Activated CD8-positive, alpha-beta memory T cell treated with anti-CD3 and anti-CD28 coated beads, Interleukin-2, amount 10 ng/mL, durations not matched to agents 7 days and 5 days (primary cell): ENCODE results near the gene RAB5IF. TPM values are rescaled to one million over a fixed set of nuclear protein-coding genes. Genes with fewer than 3 reads are reported as not detected.
A peak's percentile ranks its signal among the peaks of the same experiment; 100 is the strongest.

Experiments
- ATAC-seq: fragments of 150-1000 bp; cut with Tn5 transposase; one replicate; pipeline ENCODE4 v1.10.0; 2021; ENCODE audit warnings: moderate library complexity
- CTCF ChIA-PET: fragments of 350-600 bp; sonication (Branson Sonifier 250); formaldehyde crosslinking; loops from one replicate; lab custom pipeline; 2021; ENCODE audit warnings: antibody characterized with exemption; lab: Charles Lee
- DNase-seq: peaks from one replicate; pipeline ENCODE4 v3.0.0-alpha.2; 2020
- H3K27ac Mint-ChIP-seq: one replicate; pipeline ENCODE4 v1.8.0; 2021; ENCODE audit warnings: mild to moderate bottlenecking, mixed read lengths
- H3K27me3 Mint-ChIP-seq: one replicate; pipeline ENCODE4 v1.8.0; 2021; ENCODE audit warnings: mixed read lengths
- H3K36me3 Mint-ChIP-seq: one replicate; pipeline ENCODE4 v1.8.0; 2021; ENCODE audit warnings: mild to moderate bottlenecking, mixed read lengths
- H3K4me1 Mint-ChIP-seq: one replicate; pipeline ENCODE4 v1.8.0; 2021; ENCODE audit warnings: mixed read lengths
- H3K4me3 Mint-ChIP-seq: one replicate; pipeline ENCODE4 v1.8.0; 2021; ENCODE audit warnings: mild to moderate bottlenecking, moderate library complexity, mixed read lengths
- H3K9me3 Mint-ChIP-seq: one replicate; pipeline ENCODE4 v1.8.0; 2022; ENCODE audit warnings: low read depth, mixed read lengths
- total RNA-seq, 2 experiments: library from RNA; stranded (reverse); gene quantifications; one replicate each; pipeline ENCODE4 v1.2.3, GENCODE V29; 2021

The RAB5IF gene
- total RNA-seq, 2 experiments from 2014 or later, result 81.8 to 115 TPM

GRCh38 chr20:36642136-36642535 is 36.6 kb downstream of the RAB5IF start:
- no peaks in the 10 kb centered on the region for H3K9me3 Mint-ChIP-seq
- CTCF ChIA-PET, result interaction anchor here (0.8 to 5.4 kb wide), 3 partner anchors 29 to 104 kb away, joined by 3 to 32 read pairs (median 4); partner anchors contain the start of gene RAB5IF
- no peaks in the 10 kb centered on the region for H3K27me3 Mint-ChIP-seq
- DNase-seq (no peak), ATAC-seq (no peak)
- H3K4me3 Mint-ChIP-seq, result peak overlapping the region; percentile 96
- peak overlapping the region; percentile 98 for H3K27ac Mint-ChIP-seq
- peaks cover 51% of the 10 kb centered on the region for H3K4me1 Mint-ChIP-seq
- peaks cover 73% of the 10 kb centered on the region for H3K36me3 Mint-ChIP-seq

DNA sequence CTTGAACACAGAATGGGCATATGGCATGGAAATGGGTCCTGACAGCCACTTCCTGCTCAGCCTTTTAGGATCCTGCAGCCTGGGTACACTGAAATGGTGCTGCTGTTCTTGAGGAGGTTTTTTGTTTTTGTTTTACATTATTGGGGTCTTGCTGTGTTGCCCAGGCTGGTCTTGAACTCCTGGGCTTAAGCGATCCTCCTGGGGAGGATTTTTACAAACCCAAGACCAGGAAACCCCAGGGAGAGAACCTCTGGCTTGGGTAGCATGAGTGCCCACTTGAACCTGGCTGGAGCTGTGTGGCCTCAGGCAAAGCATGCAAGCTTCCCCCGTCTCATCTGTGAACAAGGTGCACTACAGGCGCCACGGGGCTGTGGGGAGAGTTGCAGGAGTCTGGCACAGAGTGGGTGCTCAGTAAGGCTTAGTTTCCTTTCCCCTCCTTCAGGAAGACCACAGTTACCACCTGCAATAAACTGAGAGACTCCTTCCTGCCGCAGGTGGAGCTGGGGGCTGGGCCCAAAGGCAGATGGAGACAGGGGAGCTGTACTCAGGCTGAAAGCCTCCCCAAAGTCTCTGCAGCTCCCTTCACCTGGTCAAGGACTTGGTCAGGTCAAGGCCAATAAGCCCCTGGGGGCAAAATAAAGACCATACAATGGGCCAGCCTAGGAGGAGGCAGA is 38.6 kb downstream of the RAB5IF start:
- no peaks in the 10 kb centered on the region for H3K27me3 Mint-ChIP-seq
- H3K36me3 Mint-ChIP-seq, result peaks cover 57% of the 10 kb centered on the region

DNA sequence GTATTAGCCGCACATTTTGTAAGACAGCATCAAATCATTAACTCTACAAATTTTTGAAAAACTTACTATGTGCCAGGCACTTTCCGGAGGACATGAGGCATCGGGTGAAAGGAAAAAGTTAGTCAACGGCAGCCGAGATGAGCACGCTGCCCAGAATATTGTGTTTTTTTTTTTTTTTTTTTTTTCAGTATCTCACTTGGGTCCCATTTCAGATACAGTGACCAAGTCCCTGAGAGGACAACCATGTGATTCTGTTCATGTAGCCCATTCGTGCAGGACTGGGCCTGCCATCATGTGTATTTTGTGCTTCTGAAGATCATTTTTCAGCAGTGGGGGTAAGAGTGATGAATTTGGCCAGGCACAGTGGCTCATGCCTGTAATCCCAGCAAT is 39.1 kb downstream of the RAB5IF start:
- Mint-ChIP-seq H3K4me1 (peaks cover 43% of the 10 kb centered on the region), H3K36me3 (peaks cover 54% of the 10 kb centered on the region), H3K27me3 (no peaks in the 10 kb centered on the region)

More for the DNA sequence above, 38.6 kb downstream of the RAB5IF start:
- Mint-ChIP-seq H3K9me3 (no peaks in the 10 kb centered on the region), H3K4me1 (peaks cover 45% of the 10 kb centered on the region), H3K4me3 (peak overlapping the region; percentile 96), H3K27ac (peak overlapping the region; percentile 98)
- ATAC-seq (peak; percentile 76), DNase-seq (peak; percentile 85)
- CTCF ChIA-PET, result interaction anchor here (0.6 to 5.4 kb wide), 16 partner anchors 11 to 244 kb away, joined by 3 to 32 read pairs (median 4); partner anchors contain the start of gene RAB5IF

DNA sequence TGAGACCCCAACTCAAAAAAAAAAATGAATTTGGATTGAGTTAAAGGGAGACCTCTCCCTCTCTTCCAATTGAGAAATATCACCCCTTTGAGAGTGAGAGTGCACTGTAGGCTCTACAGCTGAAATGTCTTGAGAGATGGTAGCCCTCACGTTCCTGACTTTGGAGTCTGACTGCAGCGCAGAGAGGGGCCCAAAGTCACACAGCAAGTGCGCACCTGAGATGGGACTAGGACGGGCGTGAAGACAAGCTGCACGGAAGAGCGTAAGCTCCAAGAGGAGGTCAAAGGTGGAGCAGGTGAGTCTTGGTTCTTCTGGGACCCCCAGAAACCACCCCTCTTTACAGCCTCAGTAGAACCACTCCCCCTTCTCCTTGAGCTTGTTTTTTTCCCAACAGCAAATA is 39.8 kb downstream of the RAB5IF start:
- DNase-seq (no peak), ATAC-seq (no peak)
- H3K36me3 Mint-ChIP-seq, result peaks cover 49% of the 10 kb centered on the region
- peak overlapping the region; percentile 96 for H3K4me3 Mint-ChIP-seq
- H3K4me1 Mint-ChIP-seq, result peaks cover 43% of the 10 kb centered on the region
- no peaks in the 10 kb centered on the region for H3K27me3 Mint-ChIP-seq
- H3K27ac Mint-ChIP-seq, result peak overlapping the region; percentile 98
- no peaks in the 10 kb centered on the region for H3K9me3 Mint-ChIP-seq
- CTCF ChIA-PET, result interaction anchor here (1.0 to 5.4 kb wide), 14 partner anchors 10 to 691 kb away, joined by 3 to 32 read pairs (median 8); partner anchors contain the start of genes RAB5IF and SCAND1

More for the DNA sequence above, 39.1 kb downstream of the RAB5IF start:
- H3K4me3 Mint-ChIP-seq, result peak overlapping the region; percentile 96
- peak; percentile 52 for ATAC-seq
- CTCF ChIA-PET, result interaction anchor here (0.6 to 5.4 kb wide), 15 partner anchors 10 to 113 kb away, joined by 3 to 32 read pairs (median 5); partner anchors contain the start of gene RAB5IF
- peak overlapping the region; percentile 98 for H3K27ac Mint-ChIP-seq
- peak; percentile 68 for DNase-seq
- H3K9me3 Mint-ChIP-seq, result no peaks in the 10 kb centered on the region

DNA sequence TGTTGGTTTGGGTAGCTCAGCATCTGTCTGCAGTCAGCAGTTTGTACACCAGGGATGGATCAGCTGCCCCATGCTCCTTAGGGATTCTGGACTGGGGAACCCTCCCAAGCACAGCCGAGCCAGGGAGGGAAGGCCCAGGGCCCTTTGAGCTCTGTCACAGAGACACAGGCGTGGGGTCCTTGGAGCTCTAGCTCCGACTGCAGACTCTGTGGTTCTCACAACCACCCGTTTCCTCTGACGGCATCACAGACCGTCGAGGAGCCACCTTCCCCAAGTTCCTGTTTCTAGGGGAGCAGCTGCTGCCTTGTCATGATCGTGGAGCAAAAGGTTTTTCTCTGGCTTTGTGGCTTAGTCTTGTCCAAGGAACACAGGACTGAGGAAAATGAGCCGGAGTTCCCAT is 40.4 kb downstream of the RAB5IF start, which contains the start of gene SLA2:
SLA2 (minus strand) TSS at position 199 of the 400 bp plus-strand sequence. CDS start 4,861 bp downstream, outside the sequence.
- CTCF ChIA-PET, result interaction anchor here (1.0 to 5.4 kb wide), 12 partner anchors 9 to 692 kb away, joined by 3 to 32 read pairs (median 8); partner anchors contain the start of genes RAB5IF and SCAND1
- H3K4me3 Mint-ChIP-seq, result peak within 1 kb of the TSS; percentile 96
- DNase-seq, result peak; percentile 91
- ATAC-seq, result peak; percentile 76
- peaks cover 43% of the 10 kb centered on the region for H3K36me3 Mint-ChIP-seq
- no peaks in the 10 kb centered on the region for H3K9me3 Mint-ChIP-seq
- H3K4me1 Mint-ChIP-seq, result peaks cover 40% of the 10 kb centered on the region
- no peaks in the 10 kb centered on the region for H3K27me3 Mint-ChIP-seq
- H3K27ac Mint-ChIP-seq, result peak within 1 kb of the TSS; percentile 98

- H3K36me3 Mint-ChIP-seq, result peaks cover 40% of the 10 kb centered on the region
- CTCF ChIA-PET, result interaction anchor here (1.0 to 5.4 kb wide), 8 partner anchors 13 to 693 kb away, joined by 3 to 32 read pairs (median 6); partner anchors contain the start of genes RAB5IF and SCAND1
- no peaks in the 10 kb centered on the region for H3K27me3 Mint-ChIP-seq
- H3K4me3 Mint-ChIP-seq, result no peak overlapping the region
- no peaks in the 10 kb centered on the region for H3K9me3 Mint-ChIP-seq
- peak overlapping the region; percentile 98 for H3K27ac Mint-ChIP-seq
- no peak for ATAC-seq
- H3K4me1 Mint-ChIP-seq, result peaks cover 35% of the 10 kb centered on the region
- no peak for DNase-seq
These were observed 41.1 kb downstream of the RAB5IF start for GRCh38 chr20:36646678-36647077.

DNA sequence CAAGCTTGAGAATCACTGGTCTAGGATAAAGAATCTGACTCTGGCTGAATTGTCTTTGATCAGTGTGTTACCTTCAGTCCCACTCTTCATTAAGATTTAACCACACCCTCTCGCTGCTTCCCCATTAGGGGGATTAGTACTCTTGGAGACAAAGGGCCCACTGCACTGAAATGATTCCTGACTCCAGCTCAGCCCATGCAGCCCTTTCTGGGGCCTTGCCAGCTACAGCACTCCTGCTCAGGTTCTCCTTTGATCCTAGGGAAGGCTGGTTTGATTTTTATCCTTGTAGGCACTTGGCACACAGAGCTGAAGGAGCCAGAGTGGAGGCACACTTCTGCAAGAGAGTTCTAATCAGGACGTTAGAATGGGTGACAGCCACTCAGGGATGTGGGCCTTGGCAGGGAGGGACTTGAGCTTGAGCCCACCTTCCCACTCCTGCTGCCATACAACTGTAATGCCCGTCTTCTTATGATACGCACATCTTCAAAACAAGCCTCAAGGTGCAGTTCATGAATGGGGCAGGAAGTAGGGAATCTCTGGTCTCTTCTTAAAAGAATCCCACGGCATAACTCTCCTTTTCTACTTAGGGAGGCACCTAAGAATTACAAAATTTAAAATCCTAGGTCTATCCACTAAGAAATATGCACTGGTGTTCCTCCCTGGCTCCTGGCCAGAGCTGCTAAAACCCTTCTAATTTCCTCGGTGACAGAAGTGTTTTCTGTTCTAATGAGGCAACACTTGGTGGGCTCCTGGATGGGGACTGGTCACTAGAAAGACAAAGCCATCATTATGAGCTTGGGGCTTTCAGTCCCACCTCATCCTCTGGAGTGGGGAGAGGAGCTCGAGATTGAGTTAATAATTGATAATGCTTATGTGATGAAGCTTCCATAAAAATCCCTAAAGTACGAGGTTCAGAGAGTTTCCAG is 41.9 kb downstream of the RAB5IF start:
- Mint-ChIP-seq H3K36me3 (peaks cover 33% of the 10 kb centered on the region), H3K4me3 (no peak overlapping the region), H3K4me1 (peaks cover 28% of the 10 kb centered on the region), H3K27me3 (no peaks in the 10 kb centered on the region), H3K9me3 (no peaks in the 10 kb centered on the region), H3K27ac (peak overlapping the region; percentile 63)
- ATAC-seq, result no peak
- CTCF ChIA-PET, result interaction anchor here (0.8 to 1.5 kb wide), 5 partner anchors 21 to 694 kb away, joined by 3 to 4 read pairs (median 3); partner anchors contain the start of genes RAB5IF and SCAND1
- no peak for DNase-seq

DNA sequence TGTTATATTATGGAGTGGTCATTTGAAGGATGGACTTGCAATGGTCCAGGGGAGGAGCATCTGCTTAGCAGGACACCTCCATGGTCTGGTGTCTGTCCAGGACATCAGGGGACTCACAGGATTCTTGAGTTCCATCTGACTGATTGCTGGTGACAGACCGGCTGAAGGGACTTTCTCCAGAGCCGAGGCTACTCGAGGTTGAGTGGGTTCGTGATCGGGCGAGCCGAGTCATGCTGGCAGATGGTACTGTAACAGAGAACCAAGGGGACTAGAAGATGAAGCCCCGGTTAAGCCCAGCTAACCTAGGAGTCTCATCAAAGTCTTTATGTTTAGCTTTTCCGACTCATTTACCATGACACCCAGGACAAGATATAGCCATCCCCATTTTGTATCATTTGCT is 47.9 kb downstream of the RAB5IF start:
- Mint-ChIP-seq H3K27me3 (no peaks in the 10 kb centered on the region), H3K27ac (no peak overlapping the region)
- CTCF ChIA-PET, result no interaction called here

DNA sequence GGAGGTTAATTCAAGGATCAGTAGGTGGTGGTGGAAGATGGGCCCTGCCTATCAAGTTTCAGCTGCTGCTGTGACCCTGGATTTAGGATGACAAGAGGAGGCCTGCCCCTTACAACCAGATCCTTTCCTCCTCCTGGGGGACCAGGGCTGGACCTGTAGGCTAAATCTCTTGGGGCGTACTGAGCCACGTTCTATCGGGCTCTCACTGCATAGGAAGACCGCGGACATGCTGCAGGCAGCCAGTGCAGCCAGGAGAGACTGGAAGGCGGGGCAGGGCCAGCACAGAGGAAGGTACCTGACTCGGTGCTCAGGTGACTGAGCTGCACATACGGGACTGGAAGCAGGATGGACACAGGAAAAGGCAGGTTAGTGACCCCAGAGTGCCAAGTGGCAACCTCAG is 48.9 kb downstream of the RAB5IF start:
- Mint-ChIP-seq H3K36me3 (peaks cover 8% of the 10 kb centered on the region), H3K4me3 (no peak overlapping the region), H3K9me3 (no peaks in the 10 kb centered on the region), H3K27me3 (no peaks in the 10 kb centered on the region), H3K4me1 (peaks cover 20% of the 10 kb centered on the region), H3K27ac (no peak overlapping the region)
- DNase-seq (no peak), ATAC-seq (no peak)
- CTCF ChIA-PET, result interaction anchor here (1.1 kb wide), 1 partner anchor 10 kb away, joined by 4 read pairs; no protein-coding TSS in a partner anchor

More for the DNA sequence above, 47.9 kb downstream of the RAB5IF start:
- Mint-ChIP-seq H3K36me3 (peaks cover 8% of the 10 kb centered on the region), H3K4me3 (no peak overlapping the region), H3K4me1 (peaks cover 17% of the 10 kb centered on the region), H3K9me3 (no peaks in the 10 kb centered on the region)
- DNase-seq (no peak), ATAC-seq (no peak)

DNA sequence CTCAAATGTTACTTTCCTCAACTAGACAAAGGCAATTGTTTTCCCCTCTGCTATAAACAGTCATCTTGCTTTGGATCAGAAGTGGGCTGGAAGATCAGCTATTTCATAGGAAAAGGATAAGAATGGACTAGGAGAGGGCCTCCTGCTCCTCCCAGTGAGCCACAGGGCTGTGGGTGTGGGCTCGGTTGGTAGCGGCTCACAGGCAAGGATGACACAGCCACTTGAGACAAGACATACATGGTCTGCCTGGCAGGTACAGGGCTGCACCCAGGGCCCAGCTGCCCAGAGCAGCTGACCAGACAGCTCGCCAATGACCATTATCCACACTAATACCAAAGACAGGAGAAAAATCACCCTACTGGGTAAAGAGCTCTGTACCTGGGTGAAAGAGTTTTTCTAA is 49.4 kb downstream of the RAB5IF start:
- Mint-ChIP-seq H3K4me1 (peaks cover 20% of the 10 kb centered on the region), H3K27ac (no peak overlapping the region), H3K36me3 (peaks cover 8% of the 10 kb centered on the region), H3K9me3 (no peaks in the 10 kb centered on the region), H3K4me3 (no peak overlapping the region), H3K27me3 (no peaks in the 10 kb centered on the region)
- CTCF ChIA-PET, result interaction anchor here (0.7 to 1.4 kb wide), 4 partner anchors 9 to 100 kb away, joined by 3 to 6 read pairs (median 4); partner anchors contain the start of gene SLA2
- ATAC-seq (no peak), DNase-seq (no peak)

DNA sequence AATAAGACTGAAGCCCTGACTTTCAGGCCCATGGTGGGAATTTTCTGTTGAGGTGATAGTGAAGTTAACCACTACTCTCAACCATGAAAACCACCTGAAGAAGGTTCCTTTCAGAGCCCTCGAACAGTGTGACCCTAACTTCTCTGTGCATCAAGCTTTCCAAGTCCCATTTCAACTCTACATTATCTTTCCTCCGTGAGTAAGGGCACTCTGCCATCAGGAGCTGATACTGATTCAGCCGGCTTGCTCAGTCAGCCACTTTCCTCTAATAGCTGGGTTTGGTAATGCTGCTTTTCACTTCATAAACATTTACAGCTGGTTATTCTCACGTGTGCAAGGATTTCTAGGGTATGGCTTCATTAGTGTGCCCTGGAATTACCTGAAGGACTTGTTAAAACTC is 51.2 kb downstream of the RAB5IF start:
- Mint-ChIP-seq H3K27ac (no peak overlapping the region), H3K27me3 (no peaks in the 10 kb centered on the region), H3K4me1 (peaks cover 20% of the 10 kb centered on the region), H3K36me3 (peaks cover 5% of the 10 kb centered on the region), H3K4me3 (no peak overlapping the region), H3K9me3 (no peaks in the 10 kb centered on the region)
- CTCF ChIA-PET, result interaction anchor here (0.6 to 2.5 kb wide), 6 partner anchors 10 to 152 kb away, joined by 3 to 8 read pairs (median 6); partner anchors contain the start of genes DSN1 and SLA2
- no peak for DNase-seq
- ATAC-seq, result no peak

- peaks cover 2% of the 10 kb centered on the region for H3K36me3 Mint-ChIP-seq
- DNase-seq, result peak; percentile 53
- CTCF ChIA-PET, result interaction anchor here (0.7 to 2.5 kb wide), 11 partner anchors 13 to 150 kb away, joined by 3 to 8 read pairs (median 3); partner anchors contain the start of genes DSN1 and SLA2
- H3K4me3 Mint-ChIP-seq, result peak overlapping the region; percentile 6
- peak overlapping the region; percentile 76 for H3K27ac Mint-ChIP-seq
- no peaks in the 10 kb centered on the region for H3K9me3 Mint-ChIP-seq
- H3K4me1 Mint-ChIP-seq, result peaks cover 20% of the 10 kb centered on the region
- H3K27me3 Mint-ChIP-seq, result no peaks in the 10 kb centered on the region
- peak; percentile 47 for ATAC-seq
These were observed 52.7 kb downstream of the RAB5IF start for GRCh38 chr20:36658300-36658699.
